Left colon (tissue), 2 donors: ENCODE data around the gene ADAMTS16. TPM values are rescaled to one million over a fixed set of nuclear protein-coding genes. Genes with fewer than 3 reads are reported as not detected.
"Not testable (repeated sequence)": the region's sequence is repeated elsewhere in the genome, so short reads cannot be mapped to it uniquely, and the experiment has no call there.

Experiments
- ATAC-seq: fragments of 200-7000 bp; cut with Tn5 transposase; one replicate; pipeline ENCODE4 v1.9.1; 2020; ENCODE audit warnings: mild to moderate bottlenecking, moderate library complexity
- DNase-seq, 2 donors: peaks; one replicate each; pipeline ENCODE4 v3.0.0-alpha.2; 2020
- intact Hi-C, 2 donors: fragments of 100-400 bp; cut with DNase I in 1 of 2; cut with micrococcal nuclease in 1 of 2; formaldehyde crosslinking; loops; one replicate each; pipeline versions ENCODE4 v1.11.2 to v1.14.0; 2022; cut with DNase I, micrococcal nuclease
- long read RNA-seq: library from polyadenylated mRNA; unstranded; transcript quantifications from one replicate; pipeline ENCODE4 v2.0.0, GENCODE V29; 2021
- total RNA-seq, 2 donors: library from RNA; stranded (reverse); fragmentation: NEBNext Ultra II Directional; extraction: Animal tissue kit (Norgen Biotek cat#: 25700); gene quantifications; one replicate each; pipeline ENCODE4 v1.2.1, GENCODE V29; 2021
- donor health status: DM: no; HTN: no; CAD: no.
- donor health status: DM: yes; HTN: yes; CAD: no.

The ADAMTS16 gene, protein sequence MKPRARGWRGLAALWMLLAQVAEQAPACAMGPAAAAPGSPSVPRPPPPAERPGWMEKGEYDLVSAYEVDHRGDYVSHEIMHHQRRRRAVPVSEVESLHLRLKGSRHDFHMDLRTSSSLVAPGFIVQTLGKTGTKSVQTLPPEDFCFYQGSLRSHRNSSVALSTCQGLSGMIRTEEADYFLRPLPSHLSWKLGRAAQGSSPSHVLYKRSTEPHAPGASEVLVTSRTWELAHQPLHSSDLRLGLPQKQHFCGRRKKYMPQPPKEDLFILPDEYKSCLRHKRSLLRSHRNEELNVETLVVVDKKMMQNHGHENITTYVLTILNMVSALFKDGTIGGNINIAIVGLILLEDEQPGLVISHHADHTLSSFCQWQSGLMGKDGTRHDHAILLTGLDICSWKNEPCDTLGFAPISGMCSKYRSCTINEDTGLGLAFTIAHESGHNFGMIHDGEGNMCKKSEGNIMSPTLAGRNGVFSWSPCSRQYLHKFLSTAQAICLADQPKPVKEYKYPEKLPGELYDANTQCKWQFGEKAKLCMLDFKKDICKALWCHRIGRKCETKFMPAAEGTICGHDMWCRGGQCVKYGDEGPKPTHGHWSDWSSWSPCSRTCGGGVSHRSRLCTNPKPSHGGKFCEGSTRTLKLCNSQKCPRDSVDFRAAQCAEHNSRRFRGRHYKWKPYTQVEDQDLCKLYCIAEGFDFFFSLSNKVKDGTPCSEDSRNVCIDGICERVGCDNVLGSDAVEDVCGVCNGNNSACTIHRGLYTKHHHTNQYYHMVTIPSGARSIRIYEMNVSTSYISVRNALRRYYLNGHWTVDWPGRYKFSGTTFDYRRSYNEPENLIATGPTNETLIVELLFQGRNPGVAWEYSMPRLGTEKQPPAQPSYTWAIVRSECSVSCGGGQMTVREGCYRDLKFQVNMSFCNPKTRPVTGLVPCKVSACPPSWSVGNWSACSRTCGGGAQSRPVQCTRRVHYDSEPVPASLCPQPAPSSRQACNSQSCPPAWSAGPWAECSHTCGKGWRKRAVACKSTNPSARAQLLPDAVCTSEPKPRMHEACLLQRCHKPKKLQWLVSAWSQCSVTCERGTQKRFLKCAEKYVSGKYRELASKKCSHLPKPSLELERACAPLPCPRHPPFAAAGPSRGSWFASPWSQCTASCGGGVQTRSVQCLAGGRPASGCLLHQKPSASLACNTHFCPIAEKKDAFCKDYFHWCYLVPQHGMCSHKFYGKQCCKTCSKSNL
- under 1 TPM in 1 of 2 donors, not detected in 1; 0.31 TPM for total RNA-seq
- long read RNA-seq: 0 reads

DNA sequence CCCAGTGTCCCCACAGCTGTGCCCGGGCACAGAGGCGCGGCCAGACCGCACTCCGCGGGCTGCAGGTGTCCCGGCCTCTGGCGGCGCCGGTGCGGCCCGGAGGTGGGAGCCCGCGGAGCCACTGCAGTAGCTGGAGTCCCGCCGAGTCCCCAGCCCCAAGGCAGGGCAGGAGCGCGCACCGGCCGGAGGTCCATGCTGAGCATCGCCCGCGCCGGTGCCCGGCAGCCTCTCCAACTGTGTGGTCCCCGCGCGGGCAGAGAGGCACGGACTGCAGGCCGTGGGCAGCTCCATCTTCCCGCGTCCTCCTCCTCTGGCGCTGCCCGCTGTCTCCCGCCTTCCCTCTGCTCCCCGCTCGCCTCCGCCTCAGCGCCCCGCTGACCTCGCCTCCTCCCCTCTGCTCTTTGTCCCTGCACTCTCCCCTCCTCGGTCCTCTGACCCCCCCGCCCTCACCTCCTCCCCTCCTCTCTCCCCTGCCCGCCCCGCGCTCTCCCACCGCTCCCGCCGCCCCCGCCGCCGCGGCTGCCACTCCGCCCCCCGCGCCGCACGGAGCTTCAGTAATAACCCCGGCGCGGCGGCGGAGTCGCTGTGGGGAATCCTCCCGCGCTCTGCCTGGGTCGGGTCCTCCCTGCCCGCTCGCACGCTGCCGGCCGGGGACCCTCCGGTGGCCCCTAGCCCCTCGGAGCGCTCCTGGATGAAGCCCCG is at the start of gene ADAMTS16:
ADAMTS16 (plus strand) TSS at position 554 of the 702 bp plus-strand sequence; CDS start at position 692, 138 bp downstream.
- intact Hi-C loops: loop anchor here in 1 of 2 donors (10.0 kb wide), 1 partner anchor 265 kb away; no protein-coding TSS in a partner anchor
- no peak for ATAC-seq
- DNase-seq: no peak

DNA sequence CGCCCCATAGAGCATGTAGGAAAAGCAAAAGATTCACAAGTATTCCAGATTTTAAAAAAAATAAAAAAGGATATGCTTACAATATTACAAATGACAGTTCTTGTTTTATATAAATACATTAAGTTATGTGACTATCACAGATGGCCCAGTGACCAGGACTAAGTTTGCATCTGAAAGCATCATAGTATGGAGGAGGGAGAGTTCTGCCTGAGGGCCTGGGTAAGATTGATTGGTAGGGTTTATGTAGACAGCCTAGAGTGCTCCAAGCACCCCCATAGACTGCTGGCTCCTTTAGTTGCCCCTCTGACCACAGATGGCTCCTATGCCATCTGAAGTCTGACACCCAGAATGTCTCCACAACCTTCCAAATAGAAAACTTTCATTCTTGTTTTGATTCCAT is 48.0 kb upstream of the ADAMTS16 start:
- DNase-seq (no peak), ATAC-seq (no peak)
- intact Hi-C loops: no loop called here

DNA sequence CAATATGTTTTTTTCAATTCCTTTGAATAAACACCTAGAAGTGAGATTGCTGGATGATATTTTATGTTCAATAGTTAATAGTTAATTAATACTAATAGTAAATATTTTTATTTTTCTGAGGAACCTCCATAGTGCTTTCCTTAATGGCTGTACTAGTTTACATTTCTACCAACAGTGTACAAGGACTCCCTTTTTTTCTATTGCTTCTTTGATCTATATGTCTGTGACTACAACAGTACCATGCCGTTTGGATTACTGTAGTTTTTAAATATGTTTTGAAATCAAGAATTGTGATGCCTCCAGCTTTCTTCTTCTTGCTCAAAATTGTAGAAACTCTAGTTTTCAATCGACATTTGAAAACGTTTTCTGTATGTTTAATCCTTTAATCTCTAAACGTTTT is 39.5 kb upstream of the ADAMTS16 start:
- ATAC-seq: no peak
- no peak for DNase-seq
- intact Hi-C loops: no loop called here

- intact Hi-C loops: no loop called here
- ATAC-seq: no peak
- no peak for DNase-seq
Measured at GRCh38 chr5:5101676-5102075, 38.5 kb upstream of the ADAMTS16 start.

- no peak for ATAC-seq
- intact Hi-C loops: no loop called here
- DNase-seq: no peak
Measured at GRCh38 chr5:5103245-5103644, 36.9 kb upstream of the ADAMTS16 start.

DNA sequence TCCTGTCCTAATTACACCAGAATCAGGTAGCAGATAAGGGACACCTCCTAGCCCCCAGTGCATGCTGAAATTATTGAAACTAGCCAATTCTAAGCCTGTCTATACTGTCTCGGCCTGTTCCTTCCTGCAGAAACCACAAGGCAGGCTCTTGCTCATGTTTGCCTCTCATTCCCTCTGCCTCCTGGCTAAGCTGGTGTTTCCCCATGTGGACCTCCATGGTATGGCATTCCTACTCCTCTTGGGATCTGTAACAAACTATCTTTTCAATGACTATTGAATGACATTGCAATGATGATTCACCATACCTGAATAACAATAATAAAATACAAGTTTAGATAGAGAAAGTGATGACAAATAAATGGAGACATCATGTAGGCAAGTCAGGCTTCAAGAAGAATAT is 35.6 kb upstream of the ADAMTS16 start:
- ATAC-seq: no peak
- intact Hi-C loops: no loop called here
- DNase-seq: no peak

DNA sequence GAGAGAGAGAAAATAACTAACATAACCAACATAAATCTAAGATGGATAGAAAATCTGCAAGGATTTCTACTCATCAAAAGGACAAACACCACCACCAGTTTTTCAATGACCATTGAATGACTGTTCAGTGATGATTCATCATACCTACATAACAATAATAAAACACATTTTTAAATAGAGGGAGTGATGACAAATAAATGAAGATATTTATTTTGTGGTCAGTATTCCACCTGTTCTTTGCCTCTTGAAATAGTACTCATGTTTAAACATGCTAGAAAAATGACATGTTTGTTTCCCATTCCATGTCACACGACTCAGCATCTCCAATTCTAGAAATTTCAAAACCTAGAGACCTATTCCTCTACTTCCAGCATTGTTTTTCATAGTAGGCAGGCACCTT is 34.6 kb upstream of the ADAMTS16 start:
- ATAC-seq: no peak

GRCh38 chr5:5116956-5117355 is 23.2 kb upstream of the ADAMTS16 start:
- intact Hi-C loops: no loop called here
- no peak for DNase-seq
- no peak for ATAC-seq

More for the DNA sequence above, 34.6 kb upstream of the ADAMTS16 start:
- no peak for DNase-seq
- intact Hi-C loops: no loop called here

DNA sequence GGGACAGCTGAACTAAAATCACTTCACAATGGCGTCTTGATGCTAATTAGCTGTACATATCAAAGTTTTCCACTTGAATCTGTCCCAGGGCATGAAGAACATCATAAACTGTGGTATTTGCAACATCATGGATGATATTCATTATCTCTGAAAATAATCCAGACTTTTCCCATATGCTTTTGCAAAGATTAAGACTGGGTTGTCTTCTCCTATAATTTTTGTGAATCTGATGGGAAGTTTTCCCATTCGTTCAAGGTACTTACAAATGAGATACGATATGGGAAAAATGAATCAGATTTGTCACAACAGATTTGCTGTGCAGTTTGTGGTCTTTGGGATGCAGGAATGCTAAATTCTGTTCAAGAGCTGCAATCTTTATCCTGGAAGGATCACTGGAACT is 17.4 kb upstream of the ADAMTS16 start:
- DNase-seq: no peak
- no peak for ATAC-seq
- intact Hi-C loops: no loop called here

DNA sequence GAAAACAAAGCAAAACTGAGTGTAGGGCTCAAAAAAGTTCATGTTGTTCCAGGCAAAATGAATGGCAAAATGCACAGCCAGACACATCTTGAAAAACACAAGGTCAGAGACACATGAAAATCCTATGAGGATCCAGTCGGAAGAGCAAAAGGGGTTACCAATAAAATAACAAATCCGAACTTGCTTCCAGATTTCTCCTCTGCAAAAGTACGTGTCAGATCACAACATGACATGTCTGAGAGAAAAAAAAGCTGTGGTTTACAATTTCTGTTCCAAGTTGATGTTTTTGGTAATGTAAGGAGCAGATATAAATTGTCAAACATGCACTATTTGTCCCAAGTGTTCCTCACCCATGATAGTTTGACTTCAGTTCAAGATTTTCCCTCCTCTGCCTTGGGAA is 15.9 kb upstream of the ADAMTS16 start:
- DNase-seq (no peak), ATAC-seq (no peak)
- intact Hi-C loops: no loop called here

- DNase-seq (no peak), ATAC-seq (no peak)
- intact Hi-C loops: no loop called here
Measured at GRCh38 chr5:5126444-5126843, 13.7 kb upstream of the ADAMTS16 start.

DNA sequence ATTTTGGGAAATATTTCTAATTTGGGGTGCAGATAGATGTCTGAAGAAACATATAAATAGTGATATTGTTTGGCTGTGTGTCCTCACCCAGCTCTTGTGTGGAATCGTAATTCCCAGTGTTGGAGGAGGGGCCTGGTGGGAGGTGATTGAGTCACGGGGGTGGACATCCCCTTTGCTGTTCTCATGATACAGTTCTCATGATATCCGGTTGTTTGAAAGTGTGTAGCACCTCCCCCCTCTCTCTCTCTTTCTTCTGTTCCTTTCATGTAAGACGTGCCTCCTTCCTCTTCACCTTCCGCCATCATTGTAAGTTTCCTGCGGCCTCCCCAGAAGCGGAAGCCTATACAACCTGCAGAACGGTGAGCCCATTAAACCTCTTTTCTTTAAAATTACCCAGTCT is 11.4 kb upstream of the ADAMTS16 start:
- DNase-seq (no peak), ATAC-seq (no peak)
- intact Hi-C loops: no loop called here

- intact Hi-C loops: no loop called here
- no peak for DNase-seq
- ATAC-seq: no peak
Measured at GRCh38 chr5:5132234-5132633, 7.9 kb upstream of the ADAMTS16 start.

DNA sequence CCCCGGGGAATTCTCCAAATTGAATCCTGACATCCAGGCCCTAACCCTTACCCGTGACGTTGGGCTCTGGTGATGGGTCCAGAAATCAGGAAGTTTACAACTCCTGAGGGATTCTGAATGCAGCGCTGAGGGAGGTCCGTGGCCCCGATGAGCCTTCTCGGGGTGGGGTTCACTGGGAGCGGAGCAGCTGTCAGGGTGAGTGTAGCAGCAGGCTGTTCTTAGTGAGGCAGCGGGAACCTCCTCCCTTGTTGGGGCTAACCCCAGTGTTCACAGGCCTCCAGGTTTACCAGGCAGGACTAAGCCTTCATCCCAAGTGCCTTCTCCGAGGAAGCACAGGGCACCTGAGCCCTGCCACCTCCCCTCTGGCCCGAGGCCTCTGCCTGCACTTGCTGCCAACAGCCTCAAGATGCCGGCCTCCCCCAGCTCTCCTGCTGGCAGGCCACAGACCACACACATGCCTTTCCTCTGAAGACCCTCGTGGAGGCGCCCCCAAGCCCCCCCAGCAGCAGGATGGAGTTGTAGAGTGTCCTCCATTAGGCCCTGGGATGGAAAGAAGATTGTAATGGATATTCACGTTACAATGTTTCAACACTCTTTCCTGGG is 7.3 kb upstream of the ADAMTS16 start:
- no peak for ATAC-seq
- intact Hi-C loops: no loop called here
- DNase-seq: no peak

DNA sequence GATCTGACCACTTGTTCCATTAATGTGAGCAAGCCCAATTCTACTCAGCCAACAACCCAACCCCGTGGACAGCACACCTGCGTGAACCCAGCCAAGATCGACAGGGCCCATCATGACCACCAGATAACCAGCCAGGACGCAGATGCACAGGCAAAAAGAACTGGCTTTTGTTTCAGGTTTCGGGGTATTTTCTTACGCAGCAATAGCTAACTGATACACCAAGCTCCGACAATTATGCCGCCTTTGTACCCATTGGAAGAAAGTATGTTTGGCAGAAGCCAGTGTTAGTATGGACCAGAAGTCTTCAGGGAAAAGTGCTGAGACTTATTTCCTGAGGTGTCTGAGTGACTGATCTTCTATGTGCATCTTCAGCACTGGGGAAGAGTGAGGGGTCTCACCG is 6.0 kb upstream of the ADAMTS16 start:
- intact Hi-C loops: no loop called here

GRCh38 chr5:5135957-5136676 is 4.0 kb upstream of the ADAMTS16 start:
- DNase-seq (no peak), ATAC-seq (no peak)
- intact Hi-C loops: no loop called here

More for the DNA sequence above, 6.0 kb upstream of the ADAMTS16 start:
- DNase-seq (no peak), ATAC-seq (no peak)

DNA sequence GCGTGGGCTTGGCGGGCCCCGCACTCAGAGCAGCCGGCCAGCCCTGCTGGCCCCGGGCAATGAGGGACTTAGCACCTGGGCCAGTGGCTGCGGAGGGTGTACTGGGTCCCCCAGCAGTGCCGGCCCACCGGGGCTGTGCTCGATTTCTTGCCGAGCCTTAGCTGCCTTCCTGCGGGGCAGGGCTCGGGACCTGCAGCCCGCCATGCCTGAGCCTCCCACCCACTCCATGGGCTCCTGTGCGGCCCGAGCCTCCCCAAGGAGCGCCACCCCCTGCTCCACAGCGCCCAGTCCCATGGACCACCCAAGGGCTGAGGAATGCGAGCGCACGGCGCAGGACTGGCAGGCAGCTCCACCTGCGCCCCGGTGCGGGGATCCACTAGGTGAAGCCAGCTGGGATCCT is 2.3 kb upstream of the ADAMTS16 start:
- ATAC-seq, intact Hi-C loops, DNase-seq: not testable (repeated sequence)

DNA sequence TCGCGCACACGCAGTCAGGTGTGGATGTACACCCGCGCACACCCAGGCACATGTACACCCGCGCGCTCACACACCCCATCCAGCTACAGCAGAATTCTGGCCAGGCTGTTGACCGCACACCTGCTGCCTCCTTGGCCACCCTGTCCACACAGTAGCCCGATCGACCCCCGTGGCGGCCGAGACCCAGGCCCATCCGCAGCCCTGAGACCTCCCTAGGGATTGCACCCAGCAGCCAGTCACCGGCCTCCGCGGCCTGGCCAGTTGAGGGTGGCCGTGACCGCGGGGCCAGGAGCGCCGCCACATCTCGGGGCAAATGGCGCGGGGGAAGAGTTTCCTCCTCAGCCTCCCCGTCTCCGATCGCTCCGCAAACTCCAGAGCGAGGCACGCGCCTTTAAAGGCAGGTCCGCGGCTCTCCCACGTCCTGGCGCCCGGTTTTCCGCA is 774 bp upstream of the ADAMTS16 start:
- DNase-seq (no peak), ATAC-seq (no peak)
- intact Hi-C loops: no loop called here
